HG02759 (cell line): ENCODE data around the gene NTF3.

Source experiments
- ATAC-seq: cut with Tn5 transposase; IDR thresholded peaks from one replicate; pipeline ENCODE4 v1.9.1; 2021; ENCODE audit warnings: mild to moderate bottlenecking, moderate library complexity; ENCODE audit not compliant: unreplicated experiment

The NTF3 gene

GRCh38 chr12:5432011-5432400 lies at the start of gene NTF3:
Gene NTF3, plus strand, starts transcription at chr12:5432108. Its CDS starts 217 bp downstream, at chr12:5432325.
- ATAC-seq, result no peak

GRCh38 chr12:5384015-5384414 lies 47.9 kb upstream of the NTF3 start:
- ATAC-seq, result no peak

- ATAC-seq, result no peak
These were observed 43.0 kb upstream of the NTF3 start for GRCh38 chr12:5388581-5389535.

- no peak for ATAC-seq
These were observed 41.6 kb upstream of the NTF3 start for GRCh38 chr12:5390174-5390799.

GRCh38 chr12:5391653-5392052 lies 40.3 kb upstream of the NTF3 start:
- no peak for ATAC-seq

- ATAC-seq, result no peak
These were observed 38.9 kb upstream of the NTF3 start for GRCh38 chr12:5392961-5393360.

GRCh38 chr12:5395443-5396271 lies 36.3 kb upstream of the NTF3 start:
- no peak for ATAC-seq

- ATAC-seq, result no peak
These were observed 35.4 kb upstream of the NTF3 start for GRCh38 chr12:5396541-5396940.

- no peak for ATAC-seq
These were observed 32.6 kb upstream of the NTF3 start for GRCh38 chr12:5399266-5399665.

GRCh38 chr12:5402009-5402935 lies 29.6 kb upstream of the NTF3 start:
- ATAC-seq, result no peak

- no peak for ATAC-seq
These were observed 28.5 kb upstream of the NTF3 start for GRCh38 chr12:5403411-5403810.

GRCh38 chr12:5407034-5407856 lies 24.7 kb upstream of the NTF3 start:
- ATAC-seq, result no peak

- ATAC-seq, result no peak
These were observed 22.3 kb upstream of the NTF3 start for GRCh38 chr12:5409619-5410018.

GRCh38 chr12:5416571-5416970 lies 15.3 kb upstream of the NTF3 start:
- ATAC-seq, result no peak

GRCh38 chr12:5417500-5417899 lies 14.4 kb upstream of the NTF3 start:
- ATAC-seq, result no peak

- no peak for ATAC-seq
These were observed 3.3 kb upstream of the NTF3 start for GRCh38 chr12:5428332-5429221.

GRCh38 chr12:5429741-5430557 lies 2.0 kb upstream of the NTF3 start:
- ATAC-seq, result no peak
